HepG2 (cell line): Measurements from ENCODE around the gene RBBP5. TPM values are rescaled to one million over a fixed set of nuclear protein-coding genes. Genes with fewer than 3 reads are reported as not detected.

Source experiments
- ATAC-seq: fragments of 200-7000 bp; cut with Tn5 transposase; 3 replicates; pipeline ENCODE4 v1.9.1; 2020; ENCODE audit warnings: mild to moderate bottlenecking, moderate library complexity
- BruUV-seq: library from RNA; stranded (reverse); fragments of 400-500 nt; replicated peaks from 2 replicates; lab custom pipeline; 2021; lab: Mats Ljungman, UMichigan
- CTCF ChIA-PET: fragments of 300-600 bp; formaldehyde crosslinking; extraction: SDS; loops from one replicate; lab custom pipeline; 2021; ENCODE audit warnings: low total read pairs, inconsistent platforms, low intra/inter-chr PET ratio; lab: Yijun Ruan, JAX
- POLR2A ChIA-PET: fragments of 350-600 bp; sonication (Branson Sonifier 250); formaldehyde crosslinking; loops from one replicate; lab custom pipeline; 2020; ENCODE audit warnings: antibody characterized with exemption, inconsistent platforms; lab: Yijun Ruan, JAX
- DNase-seq: peaks from one replicate; pipeline ENCODE4 v3.0.0-alpha.2; 2015; ENCODE audit warnings: low spot score
- FAIRE-seq: peaks from 3 replicates; lab custom pipeline; 2011; peaks lifted over from hg19 to GRCh38; lab: Jason Lieb, UNC
- H2AFZ ChIP-seq: one replicate; pipeline ENCODE4 v1.6.1; 2011; ENCODE audit warnings: low read length, inconsistent platforms
- H3K27ac ChIP-seq: fragments of 300-600 bp; 3 replicates; pipeline ENCODE4 v1.8.0; 2011; ENCODE audit warnings: mixed run types, mild to moderate bottlenecking, mixed read lengths, low read length, inconsistent platforms; ENCODE audit not compliant: insufficient read depth; ENCODE audit errors: extremely low read length
- H3K27me3 ChIP-seq, 2 experiments: fragments of 200-600 bp in 1 of 2; 2 replicates in 1 of 2; 3 replicates in 1 of 2; pipeline versions ENCODE4 v1.6.0 to v1.8.0; 2011; ENCODE audit warnings: low read length in 2 of 2, mild to moderate bottlenecking in 2 of 2, moderate library complexity in 2 of 2, inconsistent platforms in 1 of 2; ENCODE audit not compliant: insufficient read depth in 2 of 2, control insufficient read depth in 1 of 2
- H3K36me3 ChIP-seq, 2 experiments: fragments of 200-600 bp in 1 of 2; replicated peaks in 1 of 2; 2 replicates in 1 of 2; 3 replicates in 1 of 2; pipeline versions ENCODE4 v1.5.1 to v1.8.0; 2011; ENCODE audit warnings: low read length in 2 of 2, inconsistent platforms in 1 of 2; ENCODE audit not compliant: insufficient read depth in 2 of 2, control insufficient read depth in 1 of 2
- H3K4me1 ChIP-seq: 2 replicates; pipeline ENCODE4 v1.5.1; 2012; ENCODE audit warnings: low read length, inconsistent platforms; ENCODE audit not compliant: insufficient read depth
- H3K4me2 ChIP-seq: 2 replicates; pipeline ENCODE4 v1.6.0; 2011; ENCODE audit warnings: low read depth, low read length, inconsistent platforms
- H3K4me3 ChIP-seq, 3 experiments: fragments of 200-600 bp in 1 of 3; sonication (generic), shearing (Covaris generic) in 1 of 3; replicated peaks in 1 of 3; 2 replicates each; pipeline ENCODE4 v1.5.1; 2011 to 2016; ENCODE audit warnings: low read length in 3 of 3, inconsistent platforms in 2 of 3, low read depth in 2 of 3, mild to moderate bottlenecking in 2 of 3, control low read depth in 1 of 3, mixed read lengths in 1 of 3; ENCODE audit not compliant: insufficient read depth in 1 of 3
- H3K79me2 ChIP-seq: one replicate; pipeline ENCODE4 v1.6.1; 2011; ENCODE audit warnings: low read length, inconsistent platforms; ENCODE audit not compliant: insufficient read depth
- H3K9ac ChIP-seq: 2 replicates; pipeline ENCODE4 v1.6.0; 2011; ENCODE audit warnings: mild to moderate bottlenecking, low read depth, low read length, inconsistent platforms; ENCODE audit not compliant: insufficient read depth
- H3K9me3 ChIP-seq: 2 replicates; pipeline ENCODE4 v1.5.1; 2012; ENCODE audit warnings: mild to moderate bottlenecking, low read length
- H4K20me1 ChIP-seq: 2 replicates; pipeline ENCODE4 v1.6.0; 2011; ENCODE audit warnings: inconsistent platforms, mild to moderate bottlenecking, low read length, moderate library complexity; ENCODE audit not compliant: insufficient read depth
- PLRG1 ChIP-seq: fragments of 450-650 bp; conservative IDR thresholded peaks from 2 replicates; pipeline ENCODE4 v1.6.1; 2016
- PRMT3 ChIP-seq: sonication (generic); formaldehyde crosslinking; IDR thresholded peaks from 2 replicates; pipeline ENCODE4 v1.8.1; 2022; ENCODE audit warnings: low read depth, mild to moderate bottlenecking, moderate library complexity, missing genetic modification reagents, borderline replicate concordance
- ZNF296 ChIP-seq: sonication (generic); formaldehyde crosslinking; conservative IDR thresholded peaks from 2 replicates; pipeline ENCODE4 v1.5.0; 2020; ENCODE audit warnings: mild to moderate bottlenecking, missing genetic modification reagents
- ZNF33B ChIP-seq: sonication (generic); formaldehyde crosslinking; IDR thresholded peaks from 2 replicates; pipeline ENCODE4 v1.5.1; 2020; ENCODE audit warnings: mild to moderate bottlenecking, missing genetic modification reagents
- ZNF441 ChIP-seq: sonication (generic); formaldehyde crosslinking; IDR thresholded peaks from 2 replicates; pipeline ENCODE4 v1.7.0; 2021; ENCODE audit warnings: missing genetic modification reagents, borderline replicate concordance
- WGBS: methylation state at CpG from one replicate; pipeline ENCODE4 v1.1.6; 2017; ENCODE audit warnings: low lambda C conversion rate; 5-methylcytosine and 5-hydroxymethylcytosine counted together
- in situ Hi-C: cut with HindIII; loops from 2 replicates; pipeline ENCODE4 v1.10.0; 2017; ENCODE audit warnings: low pct_unique_long_range_greater_than_20kb; ENCODE audit not compliant: extremely low pct_ligation_motif_present
- intact Hi-C: fragments of 100-400 bp; cut with micrococcal nuclease; formaldehyde crosslinking; loops from one replicate; pipeline ENCODE4 v1.10.0; 2022; ENCODE audit not compliant: unreplicated experiment
- polyA plus RNA-seq, 8 experiments: library from polyadenylated mRNA; depleted of rRNA in 3 of 8; stranded (reverse) in 7 of 8; unstranded in 1 of 8; fragments of >200 nt; fragmentation: Illumina TruSeq in 4 of 8; extraction: Trizol in 4 of 8; gene quantifications; 2 replicates each; pipeline versions ENCODE4 v1.2.1 to v1.2.3, GENCODE V29; 2011 to 2016; ENCODE audit warnings: low read depth in 4 of 8, missing spikeins in 1 of 8, mixed read lengths in 1 of 8; ENCODE audit not compliant: insufficient read depth in 1 of 8
- total RNA-seq, 5 experiments: library from RNA; depleted of rRNA; stranded (reverse); fragments of >200 nt; fragmentation: Illumina TruSeq; extraction: Trizol; gene quantifications; 2 replicates each; pipeline ENCODE4 v1.2.3, GENCODE V29; 2016; ENCODE audit warnings: low read depth in 1 of 5
- TF ChIP-seq, protein P1 (sequence below): sonication (generic); formaldehyde crosslinking; IDR thresholded peaks from 2 replicates; pipeline ENCODE4 v1.9.0; 2021; ENCODE audit warnings: mild to moderate bottlenecking, missing genetic modification reagents

The RBBP5 gene
- total and polyA plus RNA-seq, 2 of the 13 experiments (the other 11 are each of a cell fraction or from before 2014, with no cell fraction given) = 6.6 to 17.1 TPM

DNA sequence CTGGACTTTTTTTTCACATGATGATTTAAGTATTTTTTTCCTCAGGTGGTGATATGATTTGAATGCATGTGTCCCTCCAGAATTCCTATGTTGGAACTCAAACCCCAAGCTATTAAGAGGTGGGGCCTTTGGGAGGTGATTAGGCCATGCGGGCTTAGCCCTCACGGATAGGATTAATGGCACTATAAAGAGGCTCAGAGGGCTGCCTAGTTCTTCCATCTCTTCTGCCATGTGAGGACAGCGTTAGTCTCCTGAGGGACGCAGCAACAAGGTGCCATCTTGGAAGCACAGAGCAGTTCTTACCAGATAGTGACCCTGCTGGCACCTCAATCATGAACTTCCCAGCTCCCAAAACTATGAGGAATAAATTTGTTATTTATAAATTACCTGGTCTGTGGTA lies 18.3 kb upstream of the RBBP5 start (continued):
- TF ChIP-seq, protein P1, sequence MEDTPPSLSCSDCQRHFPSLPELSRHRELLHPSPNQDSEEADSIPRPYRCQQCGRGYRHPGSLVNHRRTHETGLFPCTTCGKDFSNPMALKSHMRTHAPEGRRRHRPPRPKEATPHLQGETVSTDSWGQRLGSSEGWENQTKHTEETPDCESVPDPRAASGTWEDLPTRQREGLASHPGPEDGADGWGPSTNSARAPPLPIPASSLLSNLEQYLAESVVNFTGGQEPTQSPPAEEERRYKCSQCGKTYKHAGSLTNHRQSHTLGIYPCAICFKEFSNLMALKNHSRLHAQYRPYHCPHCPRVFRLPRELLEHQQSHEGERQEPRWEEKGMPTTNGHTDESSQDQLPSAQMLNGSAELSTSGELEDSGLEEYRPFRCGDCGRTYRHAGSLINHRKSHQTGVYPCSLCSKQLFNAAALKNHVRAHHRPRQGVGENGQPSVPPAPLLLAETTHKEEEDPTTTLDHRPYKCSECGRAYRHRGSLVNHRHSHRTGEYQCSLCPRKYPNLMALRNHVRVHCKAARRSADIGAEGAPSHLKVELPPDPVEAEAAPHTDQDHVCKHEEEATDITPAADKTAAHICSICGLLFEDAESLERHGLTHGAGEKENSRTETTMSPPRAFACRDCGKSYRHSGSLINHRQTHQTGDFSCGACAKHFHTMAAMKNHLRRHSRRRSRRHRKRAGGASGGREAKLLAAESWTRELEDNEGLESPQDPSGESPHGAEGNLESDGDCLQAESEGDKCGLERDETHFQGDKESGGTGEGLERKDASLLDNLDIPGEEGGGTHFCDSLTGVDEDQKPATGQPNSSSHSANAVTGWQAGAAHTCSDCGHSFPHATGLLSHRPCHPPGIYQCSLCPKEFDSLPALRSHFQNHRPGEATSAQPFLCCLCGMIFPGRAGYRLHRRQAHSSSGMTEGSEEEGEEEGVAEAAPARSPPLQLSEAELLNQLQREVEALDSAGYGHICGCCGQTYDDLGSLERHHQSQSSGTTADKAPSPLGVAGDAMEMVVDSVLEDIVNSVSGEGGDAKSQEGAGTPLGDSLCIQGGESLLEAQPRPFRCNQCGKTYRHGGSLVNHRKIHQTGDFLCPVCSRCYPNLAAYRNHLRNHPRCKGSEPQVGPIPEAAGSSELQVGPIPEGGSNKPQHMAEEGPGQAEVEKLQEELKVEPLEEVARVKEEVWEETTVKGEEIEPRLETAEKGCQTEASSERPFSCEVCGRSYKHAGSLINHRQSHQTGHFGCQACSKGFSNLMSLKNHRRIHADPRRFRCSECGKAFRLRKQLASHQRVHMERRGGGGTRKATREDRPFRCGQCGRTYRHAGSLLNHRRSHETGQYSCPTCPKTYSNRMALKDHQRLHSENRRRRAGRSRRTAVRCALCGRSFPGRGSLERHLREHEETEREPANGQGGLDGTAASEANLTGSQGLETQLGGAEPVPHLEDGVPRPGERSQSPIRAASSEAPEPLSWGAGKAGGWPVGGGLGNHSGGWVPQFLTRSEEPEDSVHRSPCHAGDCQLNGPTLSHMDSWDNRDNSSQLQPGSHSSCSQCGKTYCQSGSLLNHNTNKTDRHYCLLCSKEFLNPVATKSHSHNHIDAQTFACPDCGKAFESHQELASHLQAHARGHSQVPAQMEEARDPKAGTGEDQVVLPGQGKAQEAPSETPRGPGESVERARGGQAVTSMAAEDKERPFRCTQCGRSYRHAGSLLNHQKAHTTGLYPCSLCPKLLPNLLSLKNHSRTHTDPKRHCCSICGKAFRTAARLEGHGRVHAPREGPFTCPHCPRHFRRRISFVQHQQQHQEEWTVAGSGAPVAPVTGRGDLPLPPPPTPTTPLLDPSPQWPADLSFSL (CRISPR knock-in tag) = no peak
- no peak for TF ChIP-seq ZNF296
- no peak for TF ChIP-seq ZNF33B (CRISPR knock-in tag)

DNA sequence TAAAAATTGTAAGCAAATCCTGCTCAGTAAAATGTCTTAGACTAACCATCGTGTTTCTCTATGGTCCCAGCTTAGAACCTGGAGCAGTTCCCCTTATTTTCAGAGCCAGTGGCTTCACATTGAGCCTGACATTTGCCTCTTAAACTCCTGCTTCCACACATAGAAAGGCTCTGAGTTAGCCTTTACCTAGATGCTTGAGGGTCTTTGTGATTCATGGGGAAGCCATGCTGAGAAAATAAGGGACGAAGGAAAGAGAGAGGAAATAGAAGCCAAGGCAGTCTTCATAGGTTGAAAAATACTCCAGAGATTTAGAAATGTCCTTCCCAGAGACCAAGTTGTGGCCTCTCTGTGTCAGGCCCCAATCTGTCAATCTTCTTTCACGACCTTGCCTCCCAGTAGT lies 16.1 kb upstream of the RBBP5 start:
- POLR2A ChIA-PET = no interaction called here

More for the DNA sequence above, 16.1 kb upstream of the RBBP5 start:
- in situ Hi-C loops (no loop called here), intact Hi-C loops (no loop called here)
- no peak for ATAC-seq
- no peak for FAIRE-seq
- Histone ChIP-seq H3K79me2 (no peaks in the 10 kb centered on the region), H3K4me3 (no peak overlapping the region), H3K4me1 (peaks cover 11% of the 10 kb centered on the region; the same call in 1 of the 2 replicates), H3K4me2 (no peak overlapping the region), H3K36me3 (no peaks in the 10 kb centered on the region), H3K9ac (no peak overlapping the region), H3K27ac (no peak overlapping the region), H3K27me3 (no peaks in the 10 kb centered on the region), H2AFZ (no peak overlapping the region), H3K9me3 (no peaks in the 10 kb centered on the region), H4K20me1 (no peaks in the 10 kb centered on the region)
- WGBS = 39% methylated on average over 3 of the region's 3 CpGs
- no peak for DNase-seq
- no TSS peak for BruUV-seq
- CTCF ChIA-PET = no interaction called here
- no peak for TF ChIP-seq ZNF441
- TF ChIP-seq PRMT3 (CRISPR knock-in tag) = no peak
- no peak for TF ChIP-seq PLRG1
